ENCODE results near the gene IPCEF1.
"Not testable (repeated sequence)": the region's sequence is repeated elsewhere in the genome, so short reads cannot be mapped to it uniquely, and the experiment has no call there.

Gene IPCEF1

GRCh38 chr6:154343473-154344308 lies 12.9 kb downstream of the IPCEF1 start:
- intact Hi-C loops (cut with DNase I): no loop called here
- DNase-seq: peak in 5 of 42 donors; percentile 8 to 25 (median 13)

- DNase-seq: no peak
- intact Hi-C loops (cut with DNase I): no loop called here
Observed at GRCh38 chr6:154341871-154342270, 14.7 kb downstream of the IPCEF1 start.

DNA sequence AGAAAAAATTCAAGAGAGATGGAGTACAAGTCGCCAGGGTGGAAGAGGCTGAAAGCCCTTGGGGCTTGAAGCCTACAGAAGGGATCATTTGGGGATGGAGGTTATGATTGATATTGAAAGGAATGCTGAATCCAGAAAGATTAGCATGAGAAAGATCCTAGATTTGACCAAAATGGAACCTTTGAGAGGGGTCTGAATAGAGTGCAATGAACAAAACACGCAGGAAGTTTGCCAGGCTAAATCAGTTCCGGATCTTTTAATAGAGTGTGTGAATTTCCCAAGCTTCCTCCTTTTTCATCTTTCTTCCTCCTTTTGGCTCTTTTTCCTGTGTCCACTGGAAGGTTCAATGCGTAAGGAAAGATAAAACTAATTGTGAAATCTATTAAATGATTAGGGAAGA lies 15.3 kb downstream of the IPCEF1 start:
- no peak for DNase-seq
- intact Hi-C loops (cut with DNase I): no loop called here

GRCh38 chr6:154337406-154338005 lies 19.1 kb downstream of the IPCEF1 start:
- DNase-seq: no peak
- intact Hi-C loops (cut with DNase I): no loop called here

DNA sequence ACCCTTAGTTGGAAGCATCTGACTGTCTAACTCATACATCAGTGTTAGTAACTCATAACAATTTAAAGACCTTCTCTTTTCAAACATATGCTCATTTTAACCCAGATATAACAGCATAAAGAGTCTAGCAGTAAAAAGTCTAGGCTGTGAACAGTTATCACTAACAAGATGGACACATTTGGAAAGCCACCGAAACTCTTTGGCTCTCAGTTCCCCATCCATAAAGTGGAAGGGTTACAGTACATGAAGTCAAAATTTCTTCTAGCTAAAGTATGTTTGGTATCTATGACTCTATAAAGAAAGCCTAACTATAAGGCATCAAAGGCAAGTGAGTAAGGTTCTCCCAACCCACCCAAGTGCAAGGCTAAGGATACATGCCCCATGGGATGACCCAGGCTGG lies 22.5 kb downstream of the IPCEF1 start:
- DNase-seq; intact Hi-C loops (cut with DNase I): not testable (repeated sequence)

- DNase-seq: no peak
- intact Hi-C loops (cut with DNase I): no loop called here
Observed at GRCh38 chr6:154331750-154332149, 24.9 kb downstream of the IPCEF1 start.

GRCh38 chr6:154329350-154330170 lies 27.0 kb downstream of the IPCEF1 start:
- no peak for DNase-seq
- intact Hi-C loops (cut with DNase I): no loop called here

- intact Hi-C loops (cut with DNase I): not testable (repeated sequence)
Observed at GRCh38 chr6:154327313-154327712, 29.3 kb downstream of the IPCEF1 start.

GRCh38 chr6:154325142-154325541 lies 31.5 kb downstream of the IPCEF1 start:
- no peak for DNase-seq
- intact Hi-C loops (cut with DNase I): no loop called here

More at GRCh38 chr6:154327313-154327712, 29.3 kb downstream of the IPCEF1 start:
- DNase-seq: not testable (repeated sequence)

DNA sequence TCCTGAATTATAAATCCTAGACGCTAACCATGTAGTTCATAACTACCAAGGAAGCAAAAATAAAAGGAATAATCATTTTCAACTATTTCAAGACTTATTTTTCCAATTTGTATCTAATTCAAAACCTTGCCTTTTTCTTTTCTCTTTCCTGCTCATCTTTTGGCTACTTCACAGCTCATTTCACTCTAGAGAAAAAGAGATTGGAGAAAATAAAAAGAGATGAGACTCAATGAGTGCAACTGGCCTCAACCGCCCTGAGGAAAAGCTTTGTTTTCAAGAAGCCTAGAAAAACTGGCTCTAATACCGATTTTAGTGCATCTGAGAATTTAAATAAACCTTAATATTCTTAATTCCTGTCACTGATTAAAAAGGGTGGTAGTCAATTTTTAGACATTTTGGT lies 36.4 kb downstream of the IPCEF1 start:
- DNase-seq: no peak
- intact Hi-C loops (cut with DNase I): no loop called here

DNA sequence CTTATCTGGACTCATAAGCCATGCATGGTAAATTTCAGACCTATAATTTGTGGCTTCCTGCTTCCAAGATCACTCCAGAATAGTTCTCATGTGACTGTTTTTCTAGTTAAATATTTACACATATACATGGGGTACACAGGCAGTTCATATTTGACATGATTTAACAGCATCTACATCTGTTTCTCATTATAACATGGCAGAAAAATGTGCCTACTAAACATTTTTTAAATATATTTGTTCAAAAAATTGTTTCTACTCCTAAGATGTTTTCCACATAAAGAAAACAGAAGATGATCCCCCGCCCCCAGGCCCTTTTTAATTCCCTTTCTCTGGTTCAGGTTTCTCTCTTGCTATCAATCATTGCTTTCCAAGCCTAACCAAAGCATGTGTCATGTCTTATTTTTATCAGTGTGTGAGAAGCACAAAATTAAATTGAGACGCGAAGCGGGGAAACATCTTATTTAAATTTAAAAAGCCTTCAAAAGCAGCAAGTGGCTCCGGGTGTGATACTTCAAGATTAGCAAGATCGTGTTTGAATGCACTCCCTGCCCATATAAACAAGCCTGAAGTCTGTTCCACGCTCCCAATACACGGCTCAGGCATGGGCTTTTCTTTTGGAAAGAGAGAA lies 37.3 kb downstream of the IPCEF1 start:
- intact Hi-C loops (cut with DNase I): no loop called here
- no peak for DNase-seq

GRCh38 chr6:154318721-154319120 lies 37.9 kb downstream of the IPCEF1 start:
- intact Hi-C loops (cut with DNase I): no loop called here
- DNase-seq: no peak

- DNase-seq: no peak
- intact Hi-C loops (cut with DNase I): no loop called here
Observed at GRCh38 chr6:154316131-154316530, 40.5 kb downstream of the IPCEF1 start.

DNA sequence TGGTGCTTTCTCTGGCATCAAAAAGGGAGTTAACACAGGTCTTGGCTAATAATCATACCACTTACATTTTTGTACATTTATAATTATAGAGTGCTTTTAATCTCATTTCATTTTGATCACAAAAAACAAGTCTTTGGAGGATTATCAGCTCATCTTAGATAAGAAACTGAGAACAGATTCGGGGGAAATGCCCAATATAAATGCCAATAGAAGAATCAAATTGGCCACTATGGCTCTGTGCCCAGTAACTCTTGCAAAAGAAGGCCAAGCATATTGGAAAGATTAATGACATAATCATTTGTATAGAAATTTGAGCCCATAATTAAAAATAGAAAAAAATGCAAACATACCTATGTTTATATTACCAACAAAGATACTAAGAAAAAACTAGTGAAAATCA lies 42.5 kb downstream of the IPCEF1 start:
- intact Hi-C loops (cut with DNase I): no loop called here
- no peak for DNase-seq

DNA sequence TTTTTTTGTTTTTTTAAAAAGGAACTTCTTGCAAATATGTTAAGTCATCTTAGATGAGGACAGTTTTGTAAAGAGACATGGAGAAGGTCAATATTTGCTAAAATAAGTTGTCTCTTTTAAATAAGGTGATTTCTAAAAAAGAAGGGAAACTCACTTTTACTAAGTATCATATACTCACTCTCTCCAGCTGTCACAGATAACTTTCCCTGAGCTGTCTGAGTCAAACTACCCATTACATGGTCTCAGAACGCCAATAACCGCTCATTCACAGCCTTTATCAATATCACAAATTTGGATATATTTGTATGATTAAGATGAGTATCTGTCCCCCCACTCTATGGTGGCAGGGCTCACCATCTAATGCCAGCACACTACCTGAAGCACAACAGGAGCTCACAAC lies 47.6 kb downstream of the IPCEF1 start:
- no peak for DNase-seq
- intact Hi-C loops (cut with DNase I): no loop called here

DNA sequence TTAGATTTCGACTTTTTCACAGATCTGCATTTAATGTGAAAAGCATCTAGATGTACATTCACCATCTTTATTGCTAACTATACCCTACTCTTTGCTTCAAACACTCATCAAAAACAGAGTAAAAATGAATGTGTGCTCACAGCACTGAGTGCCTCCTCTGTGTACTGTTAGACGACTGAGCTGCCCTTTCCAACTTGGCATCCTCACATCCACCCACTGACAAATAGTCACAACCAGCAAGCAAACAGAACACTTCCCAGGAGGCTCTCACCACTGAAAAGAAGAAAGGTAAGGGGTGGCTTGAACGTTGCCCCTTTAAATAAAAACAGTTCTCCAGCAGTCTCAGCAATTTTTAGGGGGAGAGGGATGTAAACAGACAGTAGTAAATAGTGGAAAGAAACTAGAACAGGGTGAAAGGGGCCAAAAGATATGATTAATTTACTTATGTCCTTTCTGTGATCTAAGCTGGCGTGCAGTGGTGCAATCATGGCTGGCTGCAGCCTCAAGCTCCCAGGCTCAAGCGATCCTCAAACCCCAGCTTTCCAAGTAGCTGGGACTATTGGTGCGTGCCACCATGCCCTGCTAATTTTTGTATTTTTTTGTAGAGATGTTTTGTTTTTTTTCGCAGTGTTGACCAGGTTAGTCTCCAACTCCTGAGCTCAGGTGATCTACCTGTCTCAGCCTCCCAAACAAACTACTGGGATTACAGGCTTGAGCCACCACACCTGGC lies 48.7 kb downstream of the IPCEF1 start:
- no peak for DNase-seq
- intact Hi-C loops (cut with DNase I): no loop called here

- DNase-seq; intact Hi-C loops (cut with DNase I): not testable (repeated sequence)
Observed at GRCh38 chr6:154307147-154307546, 49.5 kb downstream of the IPCEF1 start.

DNA sequence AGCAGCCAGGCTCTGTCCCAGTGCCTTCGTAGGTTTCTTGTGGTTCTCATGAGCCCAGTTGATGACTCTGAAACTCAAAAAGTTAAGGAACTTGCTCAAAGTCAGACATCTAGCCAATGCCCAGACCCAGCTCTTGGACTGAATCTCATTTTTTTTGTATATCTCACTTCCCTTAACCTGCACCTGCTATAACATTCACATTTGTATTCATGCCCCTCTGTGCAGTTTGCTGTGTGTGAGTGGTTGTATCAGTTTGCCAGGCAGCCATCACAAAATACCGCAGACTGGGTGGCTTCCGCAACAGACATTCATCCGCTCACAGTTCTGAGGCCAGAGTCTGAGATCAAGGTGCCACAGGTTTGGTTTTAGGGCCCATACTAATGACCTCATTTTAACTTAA lies 49.9 kb downstream of the IPCEF1 start:
- intact Hi-C loops (cut with DNase I): no loop called here
- no peak for DNase-seq

DNA sequence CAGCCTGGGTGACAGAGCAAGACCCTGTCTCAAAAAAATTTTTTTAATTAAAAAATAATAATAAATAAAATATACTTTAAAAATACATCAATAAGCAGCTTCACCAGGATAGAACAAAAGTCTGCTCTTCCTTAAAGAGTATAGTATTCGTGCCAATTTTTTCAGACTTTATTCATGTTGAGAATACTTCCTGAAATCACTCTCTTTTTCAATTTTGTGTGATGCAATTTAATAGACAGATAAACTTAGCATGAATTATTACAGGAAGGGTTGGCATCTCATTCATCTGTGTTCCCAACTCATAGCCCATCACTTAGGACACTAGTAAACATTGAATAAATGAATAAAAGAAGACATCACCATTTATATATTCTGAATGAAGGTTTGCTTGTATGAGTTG lies 52.4 kb downstream of the IPCEF1 start:
- DNase-seq: no peak
- intact Hi-C loops (cut with DNase I): no loop called here
